Measurements from ENCODE around the gene LRRC37A3.
"Not testable (repeated sequence)": the region's sequence is repeated elsewhere in the genome, so short reads cannot be mapped to it uniquely, and the experiment has no call there.

GRCh38 chr17:64904069-64904468 lies 15.2 kb downstream of the LRRC37A3 start:
- not testable (repeated sequence) for TF ChIP-seq SUZ12 (IDR thresholded peaks at IDR 0.05); TARDBP (IDR thresholded peaks at IDR 0.05); ELF4 (IDR thresholded peaks at IDR 0.05); NFRKB (IDR thresholded peaks at IDR 0.05); BHLHE40 (IDR thresholded peaks at IDR 0.05; ENCODE audit: borderline replicate concordance); CTBP1 (IDR thresholded peaks at IDR 0.05; ENCODE audit: borderline replicate concordance); SP1 (IDR thresholded peaks at IDR 0.05); ARNT (IDR thresholded peaks at IDR 0.05); FOXK2 (IDR thresholded peaks at IDR 0.05); FOXA1 (IDR thresholded peaks at IDR 0.05)

Measured in HEK293T (cell line).